ENCODE measurements around the gene STARD6. TPM values are rescaled to one million over a fixed set of nuclear protein-coding genes. Genes with fewer than 3 reads are reported as not detected.

STARD6 gene
- total RNA-seq, 6 donors from 2014 or later: not detected

- DNase-seq: no peak
- Histone ChIP-seq H3K9me3 (no peaks in the 10 kb centered on the region), H3K27me3 (no peaks in the 10 kb centered on the region), H3K4me3 (no peak overlapping the region), H3K4me1 (no peaks in the 10 kb centered on the region), H3K27ac (no peak overlapping the region), H3K36me3 (no peaks in the 10 kb centered on the region)
- TF ChIP-seq EP300 (IDR thresholded peaks at IDR 0.05): no peak
- TF ChIP-seq CTCF (IDR thresholded peaks at IDR 0.05): no peak
- TF ChIP-seq POLR2A (IDR thresholded peaks at IDR 0.05): no peak
- no peak for TF ChIP-seq POLR2AphosphoS5 (IDR thresholded peaks at IDR 0.05)
- WGBS, 2 donors: 66 to 74% methylated on average over 6 of the region's 6 CpGs
- no peak for ATAC-seq (ENCODE audit: low FRiP score in 2 of 2)
Measured at GRCh38 chr18:54330768-54331548, 26.7 kb downstream of the STARD6 start.

- H3K4me1 ChIP-seq: no peaks in the 10 kb centered on the region
- ATAC-seq (ENCODE audit: low FRiP score in 2 of 2) (no peak), DNase-seq (no peak)
- H3K27ac ChIP-seq: no peak overlapping the region
- no peaks in the 10 kb centered on the region for H3K27me3 ChIP-seq
- TF ChIP-seq POLR2AphosphoS5 (IDR thresholded peaks at IDR 0.05) (no peak), CTCF (IDR thresholded peaks at IDR 0.05) (no peak), EP300 (IDR thresholded peaks at IDR 0.05) (no peak), POLR2A (IDR thresholded peaks at IDR 0.05) (no peak)
- no peak overlapping the region for H3K4me3 ChIP-seq
- no peaks in the 10 kb centered on the region for H3K36me3 ChIP-seq
- H3K9me3 ChIP-seq: no peaks in the 10 kb centered on the region
Measured at GRCh38 chr18:54329787-54330186, 27.9 kb downstream of the STARD6 start.

- no peaks in the 10 kb centered on the region for H3K27me3 ChIP-seq
- H3K9me3 ChIP-seq: no peaks in the 10 kb centered on the region
- ATAC-seq (ENCODE audit: low FRiP score in 2 of 2) (no peak), DNase-seq (no peak)
- H3K4me1 ChIP-seq: no peaks in the 10 kb centered on the region
- no peaks in the 10 kb centered on the region for H3K36me3 ChIP-seq
- H3K4me3 ChIP-seq: no peak overlapping the region
- no peak overlapping the region for H3K27ac ChIP-seq
- 72 to 76% methylated on average over 4 of the region's 4 CpGs for WGBS, 2 donors
- TF ChIP-seq POLR2A (IDR thresholded peaks at IDR 0.05) (no peak), POLR2AphosphoS5 (IDR thresholded peaks at IDR 0.05) (no peak), CTCF (IDR thresholded peaks at IDR 0.05) (no peak), EP300 (IDR thresholded peaks at IDR 0.05) (no peak)
Measured at GRCh38 chr18:54327818-54328217, 29.8 kb downstream of the STARD6 start.

GRCh38 chr18:54323970-54324369 lies 33.7 kb downstream of the STARD6 start:
- TF ChIP-seq EP300 (IDR thresholded peaks at IDR 0.05): no peak
- no peak for TF ChIP-seq POLR2AphosphoS5 (IDR thresholded peaks at IDR 0.05)
- TF ChIP-seq CTCF (IDR thresholded peaks at IDR 0.05): no peak
- TF ChIP-seq POLR2A (IDR thresholded peaks at IDR 0.05): no peak
- Histone ChIP-seq H3K27me3 (no peaks in the 10 kb centered on the region), H3K4me1 (no peaks in the 10 kb centered on the region), H3K27ac (no peak overlapping the region), H3K36me3 (no peaks in the 10 kb centered on the region), H3K4me3 (no peak overlapping the region), H3K9me3 (no peaks in the 10 kb centered on the region)
- DNase-seq: no peak
- 87 to 92% methylated on average over 2 of the region's 2 CpGs for WGBS, 2 donors
- ATAC-seq (ENCODE audit: low FRiP score in 2 of 2): no peak

GRCh38 chr18:54323561-54323960 lies 34.1 kb downstream of the STARD6 start:
- H3K27me3 ChIP-seq: no peaks in the 10 kb centered on the region
- H3K9me3 ChIP-seq: no peaks in the 10 kb centered on the region
- TF ChIP-seq POLR2AphosphoS5 (IDR thresholded peaks at IDR 0.05) (no peak), EP300 (IDR thresholded peaks at IDR 0.05) (no peak), CTCF (IDR thresholded peaks at IDR 0.05) (no peak), POLR2A (IDR thresholded peaks at IDR 0.05) (no peak)
- no peak overlapping the region for H3K4me3 ChIP-seq
- no peak overlapping the region for H3K27ac ChIP-seq
- no peaks in the 10 kb centered on the region for H3K36me3 ChIP-seq
- ATAC-seq (ENCODE audit: low FRiP score in 2 of 2) (no peak), DNase-seq (no peak)
- H3K4me1 ChIP-seq: no peaks in the 10 kb centered on the region

Measured in upper lobe of left lung (tissue), 6 donors.